ENCODE results near the gene TMEM145. TPM values are rescaled to one million over a fixed set of nuclear protein-coding genes. Genes with fewer than 3 reads are reported as not detected.

The TMEM145 gene
- total and polyA plus RNA-seq, 10 of the 15 experiments (the other 5 are each of a cell fraction or from before 2014, with no cell fraction given) = 0.04 to 0.97 (median 0.16) TPM; not detected in 4

DNA sequence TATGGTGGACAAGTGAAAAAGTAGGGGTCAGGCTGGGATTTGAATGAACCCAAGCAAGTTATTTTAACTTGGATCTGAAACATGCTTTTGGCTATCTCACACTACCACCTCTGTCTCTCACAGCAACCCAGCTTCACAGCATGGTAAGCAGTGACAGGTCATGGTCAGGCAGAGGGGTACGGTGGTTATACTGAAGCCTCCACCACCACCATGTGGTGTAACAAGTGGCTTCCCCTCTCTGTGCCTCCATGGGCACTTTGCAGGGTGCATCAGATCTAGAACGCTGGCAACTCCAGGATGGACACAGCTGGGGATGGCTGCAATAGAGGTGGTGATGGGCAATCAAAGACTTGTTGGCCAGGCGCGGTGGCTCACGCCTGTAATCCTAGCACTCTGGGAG lies 739 bp upstream of the TMEM145 start (continued):
- no peak for TF ChIP-seq NBN (IDR thresholded peaks at IDR 0.05)
- no peak for TF ChIP-seq FOXM1 (IDR thresholded peaks at IDR 0.05; ENCODE audit: low read depth, low read length)
- TF ChIP-seq PRDM15 (CRISPR knock-in tag; IDR thresholded peaks at IDR 0.05) = no peak
- TF ChIP-seq TCF3 (IDR thresholded peaks at IDR 0.05; ENCODE audit: borderline replicate concordance, insufficient read depth, low read depth, low read length) = no peak
- TF ChIP-seq KAT2A (conservative IDR thresholded peaks at IDR 0.05; ENCODE audit: control insufficient read depth, low read depth, low read length) = no peak
- no peak for TF ChIP-seq ZSCAN29 (IDR thresholded peaks at IDR 0.05)
- TF ChIP-seq WRNIP1 (IDR thresholded peaks at IDR 0.05; ENCODE audit: borderline replicate concordance, low read depth, low read length) = no peak
- TF ChIP-seq NRF1 (conservative IDR thresholded peaks at IDR 0.05; ENCODE audit: low read depth, low read length) = no peak
- no peak for TF ChIP-seq NFYB (IDR thresholded peaks at IDR 0.05; ENCODE audit: insufficient read depth, low read depth, low read length)
- TF ChIP-seq CBX5 (IDR thresholded peaks at IDR 0.05; ENCODE audit: low read depth) = no peak
- no peak for TF ChIP-seq SPI1 (IDR thresholded peaks at IDR 0.05; ENCODE audit: borderline replicate concordance, insufficient read depth, low read depth, low read length)
- TF ChIP-seq USF1 (IDR thresholded peaks at IDR 0.05; ENCODE audit: borderline replicate concordance, extremely low read length, insufficient read depth, low read depth, low read length) = no peak

Data from GM12878 (cell line).